ENCODE results near the gene TSPAN13. TPM values are rescaled to one million over a fixed set of nuclear protein-coding genes. Genes with fewer than 3 reads are reported as not detected.
A peak's percentile ranks its signal among the peaks of the same experiment; 100 is the strongest.

TSPAN13 gene
- total and polyA plus RNA-seq, 2 of the 8 experiments (the other 6 are each of a cell fraction or from before 2014, with no cell fraction given), result 15.3 to 28.1 TPM

DNA sequence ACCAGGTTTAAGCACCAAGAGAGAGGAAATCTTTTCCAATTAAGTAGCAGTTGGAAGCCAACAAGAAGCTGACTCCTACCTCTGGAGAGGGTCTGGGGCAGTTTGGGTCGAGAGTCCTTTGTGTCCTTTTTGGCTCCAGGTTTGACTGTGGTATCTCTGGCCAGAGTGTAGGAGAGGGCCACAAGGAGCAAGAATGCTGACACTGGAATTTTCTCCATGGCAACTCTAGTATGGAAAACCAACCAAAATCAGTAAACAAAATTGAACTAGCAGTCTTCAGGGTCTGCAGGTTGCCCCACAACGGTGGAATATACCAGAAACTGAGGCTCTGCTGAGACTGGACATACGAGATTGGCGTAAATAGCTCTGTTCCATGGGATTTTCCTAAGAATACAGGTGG, 48.0 kb downstream of the TSPAN13 start:
- POLR2A ChIA-PET (ENCODE audit: partially characterized antibody), result no interaction called here
- 92% methylated on average over 4 of the region's 4 CpGs; no CpG with 5 or more reads in 1 of the 2 experiments for WGBS, 2 experiments (ENCODE audit: extremely low coverage in 1 of 2, insufficient coverage in 1 of 2, insufficient read length in 1 of 2, insufficient replicate concordance in 2 of 2, low coverage in 1 of 2, low lambda C conversion rate in 2 of 2, missing lambda C conversion rate in 1 of 2)
- no peaks in the 10 kb centered on the region for H4K20me1 ChIP-seq (replicated peaks in 1 of 2; ENCODE audit: control insufficient read depth in 1 of 2, insufficient read depth in 2 of 2, low read length in 2 of 2)

More for the DNA sequence above, 48.0 kb downstream of the TSPAN13 start:
- no peak overlapping the region for H3K18ac ChIP-seq (ENCODE audit: extremely low read depth, low read length)
- no peaks in the 10 kb centered on the region for H3K79me2 ChIP-seq (ENCODE audit: control insufficient read depth in 1 of 2, insufficient read depth in 2 of 2, low read length in 2 of 2)
- no peaks in the 10 kb centered on the region for H3K27me3 ChIP-seq (replicated peaks in 1 of 4; ENCODE audit: control insufficient read depth in 3 of 4, extremely low read depth in 1 of 4, insufficient read depth in 3 of 4, low read length in 3 of 4)
- no peak overlapping the region for H2BK20ac ChIP-seq (ENCODE audit: low read length)
- H2BK5ac ChIP-seq (ENCODE audit: low read depth, low read length), result no peak overlapping the region
- no peak overlapping the region for H3K4ac ChIP-seq (replicated peaks; ENCODE audit: insufficient read length, low read depth, low read length)
- H3K27ac ChIP-seq (ENCODE audit: low read depth, low read length), result no peak overlapping the region
- CTCF ChIA-PET (ENCODE audit: partially characterized antibody), result interaction anchor here (0.6 to 5.5 kb wide), 37 partner anchors 8 to 687 kb away, joined by 3 to 36 read pairs (median 4); no protein-coding TSS in a partner anchor
- H4K91ac ChIP-seq (replicated peaks; ENCODE audit: insufficient read length, low read length), result no peak overlapping the region
- no peak overlapping the region for H2BK120ac ChIP-seq (replicated peaks; ENCODE audit: low read depth, low read length)
- H3K4me3 ChIP-seq (ENCODE audit: extremely low read depth in 1 of 4, insufficient read depth in 2 of 4, low read depth in 3 of 4, low read length in 4 of 4), result no peak overlapping the region
- H3K4me2 ChIP-seq (ENCODE audit: insufficient read depth in 1 of 2, low read depth in 2 of 2, low read length in 2 of 2), result no peak overlapping the region
- H3K56ac ChIP-seq (replicated peaks; ENCODE audit: insufficient read length, low read depth, low read length), result no peak overlapping the region
- no peak overlapping the region for H3K14ac ChIP-seq (ENCODE audit: insufficient read length)
- no peak overlapping the region for H3K9ac ChIP-seq (replicated peaks in 1 of 4; ENCODE audit: extremely low read depth in 1 of 4, low read depth in 3 of 4, low read length in 3 of 4)
- no peak overlapping the region for H2BK12ac ChIP-seq (ENCODE audit: low read depth, low read length)
- H3K23me2 ChIP-seq (ENCODE audit: low read depth, low read length), result no peaks in the 10 kb centered on the region
- no peak for DNase-seq (ENCODE audit: low read depth in 1 of 2, low spot score in 2 of 2)
- no peak overlapping the region for H2BK15ac ChIP-seq (ENCODE audit: low read length)
- no peak overlapping the region for H4K5ac ChIP-seq (ENCODE audit: insufficient read length, low read depth, low read length)
- no peaks in the 10 kb centered on the region for H3K79me1 ChIP-seq (ENCODE audit: low read depth, low read length)
- H2AFZ ChIP-seq (ENCODE audit: low read length), result 0 out of 2 replicates have a peak overlapping the region, but pooled peaks have one; percentile 76
- no peak for TF ChIP-seq BRCA1 (IDR thresholded peaks at IDR 0.05; ENCODE audit: low read depth, low read length)
- TF ChIP-seq POLR2AphosphoS5 (IDR thresholded peaks at IDR 0.05; ENCODE audit: low read depth, low read length), result no peak
- TF ChIP-seq SP4 (IDR thresholded peaks at IDR 0.05; ENCODE audit: low read length), result no peak
- no peak for TF ChIP-seq SRF (IDR thresholded peaks at IDR 0.05; ENCODE audit: low read depth, low read length)
- no peak for TF ChIP-seq EZH2 (IDR thresholded peaks at IDR 0.05; ENCODE audit: low read depth, low read length, severe bottlenecking)
- no peak for TF ChIP-seq FOSL1 (IDR thresholded peaks at IDR 0.05; ENCODE audit: insufficient read depth, low read depth, low read length)
- no peaks in the 10 kb centered on the region for H3K36me3 ChIP-seq (ENCODE audit: control insufficient read depth in 2 of 4, insufficient read depth in 4 of 4, low read length in 3 of 4)
- no peaks in the 10 kb centered on the region for H3K9me3 ChIP-seq (ENCODE audit: insufficient read depth in 2 of 2, low read depth in 1 of 2, low read length in 1 of 2)
- no peaks in the 10 kb centered on the region for H3K4me1 ChIP-seq (replicated peaks in 1 of 4; ENCODE audit: control insufficient read depth in 3 of 4, insufficient read depth in 4 of 4, low read length in 3 of 4)
- no peak for FAIRE-seq
- no peak overlapping the region for H2AK5ac ChIP-seq (ENCODE audit: low read depth, low read length)
- no peak overlapping the region for H3K23ac ChIP-seq (ENCODE audit: insufficient read length)
- no peak overlapping the region for H4K8ac ChIP-seq (ENCODE audit: extremely low read depth, insufficient read depth, low read length)
